ENCODE results near the gene MRGPRG. TPM values are rescaled to one million over a fixed set of nuclear protein-coding genes. Genes with fewer than 3 reads are reported as not detected.

Gene MRGPRG
- total RNA-seq, 1 donor from 2014 or later, result not detected

DNA sequence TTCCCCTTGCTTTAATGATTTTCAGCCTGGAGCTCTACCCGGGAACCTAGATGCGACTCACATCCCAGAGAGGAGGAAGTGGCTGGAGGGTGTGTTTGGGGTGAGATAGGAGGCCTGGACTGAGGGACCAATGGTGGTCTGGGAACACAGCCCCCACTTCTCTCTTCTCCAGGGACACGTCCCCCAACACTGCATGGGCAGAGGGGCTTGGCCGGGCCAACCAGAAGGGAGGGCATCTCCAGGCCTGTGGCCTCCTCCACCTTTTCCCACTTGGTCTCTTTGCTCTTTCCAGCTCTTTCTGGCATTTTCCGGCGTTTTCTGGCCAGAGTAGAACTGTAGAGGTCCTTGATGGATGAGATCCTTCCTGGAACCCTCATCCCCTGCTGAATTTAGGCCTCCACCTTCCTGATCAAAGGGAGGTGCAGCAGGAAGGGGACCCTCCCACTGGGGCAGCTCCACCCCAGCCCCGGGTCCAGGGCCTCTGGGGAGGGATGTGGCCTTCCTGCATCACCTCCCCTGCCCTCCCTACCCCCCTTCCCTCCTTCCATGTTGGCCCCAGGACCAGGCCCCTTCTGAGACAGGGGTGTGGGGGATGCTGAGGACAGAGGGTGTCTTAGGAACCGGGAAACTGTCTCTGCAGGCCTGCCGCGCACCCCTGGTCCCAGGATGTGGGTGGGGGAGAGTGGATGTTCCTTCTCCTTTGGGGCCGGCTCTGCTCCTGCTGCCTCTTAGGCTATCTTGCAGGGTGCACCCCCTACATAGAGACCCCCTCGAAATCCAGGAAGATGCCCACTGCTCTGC is 24.4 kb downstream of the MRGPRG start:
- Histone ChIP-seq H3K4me3 (no peak overlapping the region), H3K4me1 (no peaks in the 10 kb centered on the region), H3K27me3 (no peaks in the 10 kb centered on the region), H3K9me3 (no peaks in the 10 kb centered on the region), H3K36me3 (no peaks in the 10 kb centered on the region), H3K27ac (no peak overlapping the region)
- TF ChIP-seq, protein P1, sequence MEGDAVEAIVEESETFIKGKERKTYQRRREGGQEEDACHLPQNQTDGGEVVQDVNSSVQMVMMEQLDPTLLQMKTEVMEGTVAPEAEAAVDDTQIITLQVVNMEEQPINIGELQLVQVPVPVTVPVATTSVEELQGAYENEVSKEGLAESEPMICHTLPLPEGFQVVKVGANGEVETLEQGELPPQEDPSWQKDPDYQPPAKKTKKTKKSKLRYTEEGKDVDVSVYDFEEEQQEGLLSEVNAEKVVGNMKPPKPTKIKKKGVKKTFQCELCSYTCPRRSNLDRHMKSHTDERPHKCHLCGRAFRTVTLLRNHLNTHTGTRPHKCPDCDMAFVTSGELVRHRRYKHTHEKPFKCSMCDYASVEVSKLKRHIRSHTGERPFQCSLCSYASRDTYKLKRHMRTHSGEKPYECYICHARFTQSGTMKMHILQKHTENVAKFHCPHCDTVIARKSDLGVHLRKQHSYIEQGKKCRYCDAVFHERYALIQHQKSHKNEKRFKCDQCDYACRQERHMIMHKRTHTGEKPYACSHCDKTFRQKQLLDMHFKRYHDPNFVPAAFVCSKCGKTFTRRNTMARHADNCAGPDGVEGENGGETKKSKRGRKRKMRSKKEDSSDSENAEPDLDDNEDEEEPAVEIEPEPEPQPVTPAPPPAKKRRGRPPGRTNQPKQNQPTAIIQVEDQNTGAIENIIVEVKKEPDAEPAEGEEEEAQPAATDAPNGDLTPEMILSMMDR (IDR thresholded peaks at IDR 0.05), result no peak
- intact Hi-C loops (cut with DNase I), result no loop called here
- ATAC-seq, result no peak
- no peak for DNase-seq

DNA sequence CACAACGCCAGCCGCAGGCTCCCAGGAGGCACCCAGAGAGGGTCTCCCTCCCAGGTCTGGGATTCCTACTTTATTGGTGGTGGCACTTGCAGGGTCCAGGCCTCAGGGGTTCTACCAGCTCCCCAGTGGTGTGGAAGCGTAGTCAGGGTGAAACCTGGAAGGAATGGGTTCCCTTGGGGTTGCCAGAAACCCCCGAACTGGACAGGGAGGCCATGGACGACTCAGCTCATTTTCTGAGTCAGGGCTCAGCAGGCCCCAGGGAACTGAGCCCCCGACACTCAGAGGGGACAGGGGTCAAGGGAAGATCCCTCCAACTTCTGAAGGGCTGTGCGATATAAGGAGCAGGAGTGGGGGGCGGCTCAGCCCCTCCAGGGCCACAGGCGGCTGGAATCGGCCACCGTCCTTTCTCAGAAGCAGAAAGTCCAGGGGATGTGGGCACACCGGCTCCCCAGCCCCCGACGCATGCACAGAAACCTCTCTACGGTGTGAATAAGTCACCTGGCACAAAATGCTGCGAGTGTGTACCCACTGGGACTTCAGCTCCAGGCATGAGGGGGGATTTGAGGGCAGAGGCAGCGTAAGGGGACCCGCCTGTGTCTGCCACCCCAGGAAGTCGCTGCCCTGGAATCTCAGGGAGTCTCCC is 25.1 kb downstream of the MRGPRG start:
- DNase-seq, result no peak
- H3K4me3 ChIP-seq, result no peak overlapping the region
- no peak for ATAC-seq
- no peak overlapping the region for H3K27ac ChIP-seq
- H3K36me3 ChIP-seq, result no peaks in the 10 kb centered on the region
- intact Hi-C loops (cut with DNase I), result no loop called here
- no peaks in the 10 kb centered on the region for H3K27me3 ChIP-seq
- TF ChIP-seq, protein P1 (IDR thresholded peaks at IDR 0.05), result no peak
- H3K9me3 ChIP-seq, result no peaks in the 10 kb centered on the region
- H3K4me1 ChIP-seq, result no peaks in the 10 kb centered on the region

DNA sequence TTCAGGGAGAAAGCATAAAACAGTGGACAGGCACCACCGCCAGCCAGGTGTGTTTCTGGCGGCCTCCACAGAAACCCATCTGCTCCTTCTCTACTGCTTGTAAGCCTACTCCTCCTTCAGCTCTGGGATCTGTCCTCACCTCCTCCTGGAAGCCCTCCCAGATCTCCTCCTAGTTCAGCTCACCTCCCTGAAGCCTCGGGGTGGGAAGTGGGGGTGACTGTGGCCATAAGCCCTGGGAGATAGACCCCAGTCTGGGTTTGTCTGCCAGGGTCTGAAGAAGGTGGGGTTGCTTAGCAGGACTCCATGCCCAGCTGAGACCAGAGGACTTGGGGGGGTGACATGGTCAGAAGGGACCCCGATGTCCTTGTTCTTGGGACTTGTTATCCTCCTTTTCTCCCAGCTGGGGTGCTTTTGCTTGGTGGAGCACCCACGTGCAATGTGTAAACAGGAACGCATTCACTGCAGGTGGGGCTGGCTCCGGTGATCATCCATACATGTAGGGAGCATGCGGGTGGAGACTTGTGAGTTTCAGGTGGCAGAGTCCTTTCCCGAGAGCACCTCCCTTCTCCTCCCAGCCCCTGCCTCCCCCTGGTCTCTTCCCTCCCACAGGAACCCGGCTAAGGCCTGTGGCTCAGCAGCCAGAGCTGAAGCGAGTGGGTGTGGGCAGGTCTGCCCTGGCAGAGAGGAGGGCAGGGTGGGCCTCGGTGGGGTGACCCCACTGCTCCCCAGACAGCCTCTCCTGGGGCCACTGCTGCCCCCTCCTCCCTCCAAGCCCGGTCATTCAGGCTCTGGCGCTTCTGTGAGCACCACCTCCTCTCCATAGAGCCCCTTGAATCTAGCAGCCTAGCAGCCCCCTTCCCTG is 25.9 kb downstream of the MRGPRG start:
- Histone ChIP-seq H3K4me1 (no peaks in the 10 kb centered on the region), H3K9me3 (no peaks in the 10 kb centered on the region), H3K27me3 (no peaks in the 10 kb centered on the region), H3K36me3 (no peaks in the 10 kb centered on the region), H3K4me3 (no peak overlapping the region), H3K27ac (no peak overlapping the region)
- intact Hi-C loops (cut with DNase I), result no loop called here
- DNase-seq (no peak), ATAC-seq (no peak)
- TF ChIP-seq, protein P1 (IDR thresholded peaks at IDR 0.05), result no peak

DNA sequence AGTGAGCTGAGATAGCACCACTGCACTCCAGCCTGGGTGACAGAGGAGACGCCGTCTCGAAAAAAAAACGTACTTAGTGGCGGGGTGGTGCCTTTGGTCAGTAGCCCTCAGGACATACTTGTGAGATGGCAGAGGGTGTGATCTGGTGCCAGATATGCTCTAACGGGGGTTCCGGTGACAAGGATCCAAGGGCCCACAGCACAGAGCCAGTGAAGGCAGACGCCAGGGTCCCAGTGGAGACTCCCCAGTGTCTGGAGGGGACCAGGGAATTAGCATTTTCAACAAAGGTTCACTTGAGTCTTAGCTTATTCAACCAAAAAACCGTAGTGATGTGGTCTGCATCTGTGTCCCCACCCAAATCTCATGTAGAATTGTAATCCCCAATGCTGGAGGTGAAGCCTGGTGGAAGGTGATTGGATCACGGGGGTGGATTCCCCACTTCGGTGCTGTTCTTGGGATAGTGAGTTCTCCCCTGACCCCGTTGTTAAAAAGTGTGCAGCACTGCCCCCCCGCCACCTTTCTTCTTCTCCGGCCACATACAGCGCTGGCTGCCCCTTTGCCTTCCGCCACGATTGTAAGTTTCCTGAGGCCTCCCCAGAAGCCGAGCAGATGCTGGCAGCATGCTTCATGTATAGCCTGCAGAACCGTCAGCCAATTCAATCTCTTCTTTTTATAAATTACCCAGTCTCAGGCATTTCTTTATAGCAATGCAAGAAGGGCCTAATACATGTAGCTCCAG is 26.9 kb downstream of the MRGPRG start:
- Histone ChIP-seq H3K36me3 (no peaks in the 10 kb centered on the region), H3K4me1 (no peaks in the 10 kb centered on the region), H3K27me3 (no peaks in the 10 kb centered on the region), H3K27ac (no peak overlapping the region), H3K9me3 (no peaks in the 10 kb centered on the region), H3K4me3 (no peak overlapping the region)
- DNase-seq, result no peak
- ATAC-seq, result no peak
- intact Hi-C loops (cut with DNase I), result no loop called here
- TF ChIP-seq, protein P1 (IDR thresholded peaks at IDR 0.05), result no peak

DNA sequence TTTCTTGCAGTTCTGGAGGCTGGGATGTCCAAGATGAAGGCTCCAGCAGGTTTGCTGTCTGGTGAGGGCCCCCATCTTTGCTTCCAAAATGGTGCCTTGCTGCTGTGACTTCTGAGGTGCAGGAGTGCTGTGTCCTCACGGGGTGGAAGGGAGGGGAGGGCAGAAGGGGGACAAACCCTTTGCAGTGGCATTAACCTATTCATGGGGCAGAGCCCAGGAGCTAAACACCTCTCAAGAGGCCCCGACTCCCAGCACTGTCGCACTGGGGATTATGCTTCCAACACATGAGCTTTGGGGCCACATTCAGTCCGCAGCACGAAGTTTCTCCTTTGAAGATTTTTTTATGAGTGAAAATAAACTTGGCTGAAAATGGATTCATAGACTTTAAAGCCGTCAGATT is 28.0 kb downstream of the MRGPRG start:
- no peaks in the 10 kb centered on the region for H3K4me1 ChIP-seq
- no peak overlapping the region for H3K4me3 ChIP-seq
- H3K9me3 ChIP-seq, result no peaks in the 10 kb centered on the region
- no peak overlapping the region for H3K27ac ChIP-seq
- H3K27me3 ChIP-seq, result no peaks in the 10 kb centered on the region
- DNase-seq (no peak), ATAC-seq (no peak)
- TF ChIP-seq, protein P1 (IDR thresholded peaks at IDR 0.05), result no peak
- no peaks in the 10 kb centered on the region for H3K36me3 ChIP-seq
- intact Hi-C loops (cut with DNase I), result no loop called here
